Measurements from ENCODE around the gene YWHAG. TPM values are rescaled to one million over a fixed set of nuclear protein-coding genes. Genes with fewer than 3 reads are reported as not detected.
A peak's percentile ranks its signal among the peaks of the same experiment; 100 is the strongest.
"Not testable (repeated sequence)": the region's sequence is repeated elsewhere in the genome, so short reads cannot be mapped to it uniquely, and the experiment has no call there.

Gene YWHAG
- polyA plus RNA-seq, 1 donor = 94.7 TPM

GRCh38 chr7:76300166-76300731 lies 58.5 kb downstream of the YWHAG start:
- H3K9me3 ChIP-seq (ENCODE audit: control insufficient read depth, low read depth, low read length) = peaks cover 2% of the 10 kb centered on the region
- no peak overlapping the region for H3K4me3 ChIP-seq (ENCODE audit: low read length)
- H3K4me1 ChIP-seq (ENCODE audit: control insufficient read depth, insufficient read depth, low read length) = peaks cover 21% of the 10 kb centered on the region
- no CpG with 5 or more reads among the region's 7 CpGs for WGBS (ENCODE audit: insufficient coverage, low lambda C conversion rate)
- no peak overlapping the region for H3K27ac ChIP-seq (ENCODE audit: low read length)
- peaks cover 6% of the 10 kb centered on the region for H3K36me3 ChIP-seq (ENCODE audit: control insufficient read depth, insufficient read depth, low read length)
- DNase-seq = peak in 1 of 2 donors; percentile 49
- peaks cover 7% of the 10 kb centered on the region for H3K27me3 ChIP-seq (ENCODE audit: control insufficient read depth, insufficient read depth, low read length)

DNA sequence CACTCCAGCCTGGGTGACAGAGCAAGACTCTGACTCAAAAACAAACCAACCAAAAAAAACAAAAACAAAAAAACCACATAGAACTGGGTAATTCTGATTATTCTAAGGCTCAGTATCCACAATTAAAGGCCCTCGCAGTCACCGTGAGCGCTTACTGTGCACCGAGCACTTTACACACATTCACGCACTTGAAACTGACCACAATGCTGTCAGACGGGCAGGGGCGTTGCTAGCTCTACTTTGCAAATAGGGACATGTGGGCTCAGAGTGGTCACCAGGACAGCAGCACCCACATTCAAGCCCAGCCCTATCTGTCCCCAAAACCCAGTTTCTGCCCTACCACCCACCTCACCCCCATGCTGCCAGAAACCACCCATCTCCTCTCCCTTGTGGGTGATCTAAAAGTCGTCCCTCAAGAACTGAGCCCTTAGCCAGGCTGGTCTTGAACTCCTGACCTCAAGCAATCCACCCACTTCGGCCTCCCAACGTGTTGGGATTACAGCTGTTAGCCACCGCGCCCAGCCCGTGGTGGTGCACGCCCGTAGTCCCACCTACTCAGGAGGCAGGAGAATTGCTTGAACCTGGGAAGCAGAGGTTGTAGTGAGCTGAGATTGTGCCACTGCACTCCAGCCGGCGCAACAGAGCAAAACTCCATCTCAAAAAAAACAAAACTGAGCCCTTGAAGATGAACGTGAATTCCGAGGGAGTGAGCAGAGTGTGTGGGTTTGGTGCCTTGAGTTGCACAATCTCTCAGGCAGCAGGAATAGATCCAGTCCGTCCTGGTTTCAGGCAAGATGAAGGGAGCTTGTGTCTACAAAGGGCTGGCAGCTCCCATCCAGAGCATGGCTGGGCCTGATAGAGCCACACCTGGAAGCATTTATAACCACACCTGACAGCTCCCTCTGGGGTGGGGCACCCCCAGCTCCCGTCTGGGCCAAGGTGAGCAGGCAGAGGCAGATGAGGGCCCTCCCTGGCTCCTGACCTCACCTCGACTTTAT lies 61.7 kb downstream of the YWHAG start:
- Histone ChIP-seq H3K27me3 (ENCODE audit: control insufficient read depth, insufficient read depth, low read length) (no peaks in the 10 kb centered on the region), H3K9me3 (ENCODE audit: control insufficient read depth, low read depth, low read length) (no peaks in the 10 kb centered on the region), H3K27ac (ENCODE audit: low read length) (peak overlapping the region; percentile 55), H3K4me1 (ENCODE audit: control insufficient read depth, insufficient read depth, low read length) (peaks cover 24% of the 10 kb centered on the region), H3K36me3 (ENCODE audit: control insufficient read depth, insufficient read depth, low read length) (no peaks in the 10 kb centered on the region), H3K4me3 (ENCODE audit: low read length) (no peak overlapping the region)
- peak; percentile 91 to 94 for DNase-seq
- 28% methylated on average over 4 of the region's 22 CpGs for WGBS (ENCODE audit: insufficient coverage, low lambda C conversion rate)

DNA sequence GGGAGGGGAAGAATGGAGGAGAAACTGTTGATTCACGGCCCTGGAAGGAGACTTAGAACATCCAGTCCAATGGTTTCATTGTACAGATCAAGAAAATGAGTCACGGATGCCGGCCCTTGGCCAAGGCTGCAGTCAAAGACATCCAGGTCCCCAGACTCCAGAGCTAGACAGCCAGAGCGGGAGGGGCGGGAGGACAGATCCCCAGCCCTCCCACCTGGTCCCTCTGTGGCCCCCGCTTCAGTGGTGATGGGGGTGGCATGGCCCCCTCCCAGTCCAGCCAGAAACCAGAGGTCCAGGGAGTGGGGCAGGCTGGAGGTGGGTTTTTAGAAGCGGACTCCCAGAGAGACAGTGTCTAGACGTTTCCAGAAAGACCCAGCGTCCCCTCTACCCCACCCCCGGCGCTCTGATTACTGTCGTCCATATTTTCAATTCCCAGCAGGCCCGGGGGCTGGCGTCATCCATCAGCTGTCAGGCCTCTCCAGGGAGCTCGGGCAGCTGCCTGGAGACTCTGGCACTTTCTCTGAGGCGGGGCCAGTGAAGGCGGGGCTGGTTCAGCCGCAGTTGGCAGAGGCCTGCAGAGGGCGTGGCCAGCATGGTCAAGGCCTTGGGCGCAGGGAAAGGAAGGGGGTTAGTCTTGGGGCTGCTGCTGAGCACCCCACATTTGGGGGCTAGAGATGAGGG lies 64.3 kb downstream of the YWHAG start:
- peak overlapping the region; percentile 59 for H3K27ac ChIP-seq (ENCODE audit: low read length)
- no peak overlapping the region for H3K4me3 ChIP-seq (ENCODE audit: low read length)
- H3K36me3 ChIP-seq (ENCODE audit: control insufficient read depth, insufficient read depth, low read length) = no peaks in the 10 kb centered on the region
- peaks cover 29% of the 10 kb centered on the region for H3K4me1 ChIP-seq (ENCODE audit: control insufficient read depth, insufficient read depth, low read length)
- no CpG with 5 or more reads among the region's 20 CpGs for WGBS (ENCODE audit: insufficient coverage, low lambda C conversion rate)
- peak; percentile 89 to 92 for DNase-seq
- H3K9me3 ChIP-seq (ENCODE audit: control insufficient read depth, low read depth, low read length) = no peaks in the 10 kb centered on the region
- H3K27me3 ChIP-seq (ENCODE audit: control insufficient read depth, insufficient read depth, low read length) = no peaks in the 10 kb centered on the region

DNA sequence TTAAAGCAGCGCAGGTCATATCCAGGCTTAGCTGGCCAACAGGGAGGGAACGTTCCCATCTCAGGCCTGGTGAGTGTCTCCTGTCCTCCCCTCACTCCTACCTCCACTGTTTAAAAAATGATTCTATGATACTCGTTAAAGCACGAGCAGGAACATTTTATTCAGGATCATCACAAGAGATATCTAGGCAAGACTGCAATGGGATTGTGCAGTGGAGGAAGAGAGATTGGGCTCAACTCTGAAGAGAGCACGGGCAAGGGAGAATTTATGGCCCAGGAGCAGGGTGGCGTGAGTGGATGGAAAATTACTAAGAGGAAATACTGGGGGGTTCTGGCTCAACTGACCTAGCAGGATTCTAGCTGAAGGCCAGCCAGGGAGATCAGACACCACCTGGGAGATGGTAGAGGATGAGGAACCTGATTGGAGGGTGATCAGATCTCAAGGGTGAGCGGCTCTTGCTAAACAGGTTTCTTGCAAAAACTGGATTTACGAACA lies 65.3 kb downstream of the YWHAG start:
- no peaks in the 10 kb centered on the region for H3K27me3 ChIP-seq (ENCODE audit: control insufficient read depth, insufficient read depth, low read length)

DNA sequence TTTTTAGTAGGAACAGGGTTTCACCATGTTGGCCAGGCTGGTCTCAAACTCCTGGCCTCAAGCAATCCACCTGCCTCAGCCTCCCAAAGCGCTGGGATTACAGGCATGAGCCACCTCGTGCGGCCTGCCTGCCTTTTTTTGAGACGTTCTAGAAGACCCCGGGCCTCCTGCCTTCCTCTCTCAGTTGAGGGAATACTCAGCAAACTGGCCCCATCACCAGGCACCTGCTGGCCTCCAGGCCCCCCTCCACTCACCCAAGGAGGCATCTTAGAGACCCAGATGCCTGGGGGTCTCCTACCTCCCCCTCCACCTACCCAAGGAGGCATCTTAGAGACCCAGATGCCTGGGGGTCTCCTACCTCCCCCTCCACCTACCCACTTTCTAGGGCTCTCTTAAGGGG lies 65.9 kb downstream of the YWHAG start:
- not testable (repeated sequence) for H3K36me3 ChIP-seq (ENCODE audit: control insufficient read depth, insufficient read depth, low read length); H3K4me3 ChIP-seq (ENCODE audit: low read length); DNase-seq; H3K27ac ChIP-seq (ENCODE audit: low read length); H3K9me3 ChIP-seq (ENCODE audit: control insufficient read depth, low read depth, low read length); H3K27me3 ChIP-seq (ENCODE audit: control insufficient read depth, insufficient read depth, low read length)
- H3K4me1 ChIP-seq (ENCODE audit: control insufficient read depth, insufficient read depth, low read length) = peaks cover 29% of the 10 kb centered on the region
- no CpG with 5 or more reads among the region's 5 CpGs for WGBS (ENCODE audit: insufficient coverage, low lambda C conversion rate)

More for the DNA sequence above, 65.3 kb downstream of the YWHAG start:
- Histone ChIP-seq H3K9me3 (ENCODE audit: control insufficient read depth, low read depth, low read length) (no peaks in the 10 kb centered on the region), H3K4me3 (ENCODE audit: low read length) (no peak overlapping the region), H3K36me3 (ENCODE audit: control insufficient read depth, insufficient read depth, low read length) (no peaks in the 10 kb centered on the region), H3K4me1 (ENCODE audit: control insufficient read depth, insufficient read depth, low read length) (peaks cover 29% of the 10 kb centered on the region), H3K27ac (ENCODE audit: low read length) (no peak overlapping the region)
- DNase-seq = no peak
- no CpG with 5 or more reads among the region's 8 CpGs for WGBS (ENCODE audit: insufficient coverage, low lambda C conversion rate)

GRCh38 chr7:76292213-76292573 lies 66.6 kb downstream of the YWHAG start:
- Histone ChIP-seq H3K27me3 (ENCODE audit: control insufficient read depth, insufficient read depth, low read length) (no peaks in the 10 kb centered on the region), H3K4me1 (ENCODE audit: control insufficient read depth, insufficient read depth, low read length) (peaks cover 22% of the 10 kb centered on the region), H3K36me3 (ENCODE audit: control insufficient read depth, insufficient read depth, low read length) (no peaks in the 10 kb centered on the region), H3K27ac (ENCODE audit: low read length) (peak overlapping the region; percentile 79), H3K9me3 (ENCODE audit: control insufficient read depth, low read depth, low read length) (no peaks in the 10 kb centered on the region), H3K4me3 (ENCODE audit: low read length) (peak overlapping the region; percentile 38)
- no peak for DNase-seq
- WGBS (ENCODE audit: insufficient coverage, low lambda C conversion rate) = no CpG with 5 or more reads among the region's 5 CpGs

DNA sequence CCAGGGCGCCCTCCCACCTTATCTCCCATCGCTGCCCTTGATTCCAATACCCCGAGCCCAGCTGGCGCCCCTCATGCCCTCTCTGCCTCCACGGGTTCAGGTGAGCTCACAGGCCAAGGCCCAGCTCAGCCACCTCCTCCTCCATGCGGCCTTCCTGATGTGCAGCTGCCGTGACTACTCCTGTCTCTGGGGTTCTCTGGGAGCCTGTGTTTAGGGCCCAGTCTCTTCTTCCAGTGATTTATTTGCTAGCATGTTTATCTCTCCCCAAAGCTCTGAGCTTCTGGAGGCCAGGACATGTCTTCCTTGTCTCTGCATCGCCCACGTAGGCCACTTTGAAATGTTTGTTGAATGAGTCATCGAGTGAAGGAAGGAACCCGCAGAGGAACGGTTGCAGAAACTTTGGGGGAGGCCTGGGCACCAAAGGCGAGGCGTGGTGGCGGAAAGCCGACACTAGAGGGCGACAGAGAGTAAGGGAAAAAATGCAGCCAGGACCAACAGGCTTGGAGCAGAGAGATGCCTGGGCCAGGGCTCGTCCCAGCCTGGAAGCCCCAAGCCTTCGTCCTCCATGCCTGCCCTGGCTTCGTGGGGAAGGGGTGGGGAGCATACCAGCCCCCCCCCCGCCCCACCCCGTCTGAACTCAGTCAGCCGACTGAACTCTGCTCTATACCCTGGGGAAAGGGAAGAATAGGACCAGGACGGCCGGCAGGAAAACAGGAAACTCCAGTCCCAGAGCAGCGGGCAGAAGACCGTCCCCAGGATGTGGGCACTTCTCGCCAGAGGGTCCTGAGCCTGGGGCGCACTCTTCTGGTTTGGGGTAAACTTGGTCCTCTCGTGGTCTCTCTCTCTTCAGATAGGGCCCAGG lies 67.2 kb downstream of the YWHAG start:
- no CpG with 5 or more reads among the region's 30 CpGs for WGBS (ENCODE audit: insufficient coverage, low lambda C conversion rate)
- DNase-seq = peak; percentile 81 to 85
- H3K27ac ChIP-seq (ENCODE audit: low read length) = peak overlapping the region; percentile 79
- no peaks in the 10 kb centered on the region for H3K9me3 ChIP-seq (ENCODE audit: control insufficient read depth, low read depth, low read length)
- no peaks in the 10 kb centered on the region for H3K27me3 ChIP-seq (ENCODE audit: control insufficient read depth, insufficient read depth, low read length)
- peak overlapping the region; percentile 38 for H3K4me3 ChIP-seq (ENCODE audit: low read length)
- peaks cover 16% of the 10 kb centered on the region for H3K4me1 ChIP-seq (ENCODE audit: control insufficient read depth, insufficient read depth, low read length)
- no peaks in the 10 kb centered on the region for H3K36me3 ChIP-seq (ENCODE audit: control insufficient read depth, insufficient read depth, low read length)

- not testable (repeated sequence) for H3K27me3 ChIP-seq (ENCODE audit: control insufficient read depth, insufficient read depth, low read length); H3K9me3 ChIP-seq (ENCODE audit: control insufficient read depth, low read depth, low read length); H3K27ac ChIP-seq (ENCODE audit: low read length); H3K4me3 ChIP-seq (ENCODE audit: low read length); DNase-seq; H3K36me3 ChIP-seq (ENCODE audit: control insufficient read depth, insufficient read depth, low read length)
- H3K4me1 ChIP-seq (ENCODE audit: control insufficient read depth, insufficient read depth, low read length) = peaks cover 16% of the 10 kb centered on the region
- no CpG with 5 or more reads among the region's 6 CpGs for WGBS (ENCODE audit: insufficient coverage, low lambda C conversion rate)
Observed at GRCh38 chr7:76290847-76291350, 67.9 kb downstream of the YWHAG start.

GRCh38 chr7:76286842-76287403 lies 71.9 kb downstream of the YWHAG start:
- Histone ChIP-seq H3K4me3 (ENCODE audit: low read length) (no peak overlapping the region), H3K4me1 (ENCODE audit: control insufficient read depth, insufficient read depth, low read length) (peaks cover 9% of the 10 kb centered on the region), H3K27ac (ENCODE audit: low read length) (no peak overlapping the region), H3K27me3 (ENCODE audit: control insufficient read depth, insufficient read depth, low read length) (peaks cover 33% of the 10 kb centered on the region), H3K9me3 (ENCODE audit: control insufficient read depth, low read depth, low read length) (no peaks in the 10 kb centered on the region), H3K36me3 (ENCODE audit: control insufficient read depth, insufficient read depth, low read length) (no peaks in the 10 kb centered on the region)
- no CpG with 5 or more reads among the region's 16 CpGs for WGBS (ENCODE audit: insufficient coverage, low lambda C conversion rate)
- no peak for DNase-seq
